COLO668 (cell line): ENCODE data around the gene GALNT14.

ENCODE experiments used
- DNase-seq: peaks from one replicate; lab custom pipeline; 2025; ENCODE audit not compliant: unreplicated experiment; lab: John Stamatoyannopoulos, UW

Gene GALNT14

DNA sequence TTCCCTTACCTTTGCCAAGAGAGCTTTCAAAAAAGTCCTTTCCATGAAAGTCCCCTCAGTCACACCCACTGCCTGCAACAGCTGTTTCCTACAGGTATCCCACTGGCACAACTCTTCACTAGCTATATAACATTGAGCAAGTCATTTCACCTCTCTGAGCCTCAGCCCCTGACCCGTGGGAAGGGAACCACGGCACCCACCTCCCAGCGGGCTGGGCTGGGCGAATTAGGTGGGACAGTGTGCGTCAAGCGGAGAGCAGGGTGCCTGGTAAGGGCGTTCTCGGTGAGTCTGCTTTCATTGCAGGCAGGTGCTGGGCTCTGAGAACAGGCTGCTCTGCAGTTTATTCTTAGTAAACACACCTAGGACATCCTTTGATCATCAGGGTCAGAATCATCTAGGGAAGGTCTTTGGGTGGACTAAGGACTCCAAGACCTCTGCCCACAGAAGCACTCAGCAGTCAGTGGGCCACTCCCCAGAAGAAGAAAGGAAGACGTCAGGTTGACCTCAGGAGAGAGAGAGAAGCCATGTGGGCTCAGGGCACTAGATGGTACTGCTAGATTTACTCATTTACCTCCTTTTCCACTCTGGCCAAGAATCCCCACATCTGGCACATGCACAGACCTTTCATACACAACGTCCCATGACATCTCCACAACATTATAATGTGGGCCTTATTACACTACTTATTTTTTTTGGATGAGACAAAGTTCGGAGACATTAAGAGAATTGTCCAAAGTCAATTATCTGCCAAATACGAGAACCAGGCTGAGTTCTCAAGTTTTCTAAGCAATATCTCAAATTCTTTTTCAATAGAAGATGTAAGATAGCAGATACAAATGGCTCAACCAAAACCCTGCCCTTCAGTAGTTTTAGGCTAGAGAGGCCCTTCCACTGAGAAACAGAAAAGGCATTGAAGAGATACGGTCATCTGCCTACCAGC is 79.9 kb downstream of the GALNT14 start:
- DNase-seq, result no peak

DNA sequence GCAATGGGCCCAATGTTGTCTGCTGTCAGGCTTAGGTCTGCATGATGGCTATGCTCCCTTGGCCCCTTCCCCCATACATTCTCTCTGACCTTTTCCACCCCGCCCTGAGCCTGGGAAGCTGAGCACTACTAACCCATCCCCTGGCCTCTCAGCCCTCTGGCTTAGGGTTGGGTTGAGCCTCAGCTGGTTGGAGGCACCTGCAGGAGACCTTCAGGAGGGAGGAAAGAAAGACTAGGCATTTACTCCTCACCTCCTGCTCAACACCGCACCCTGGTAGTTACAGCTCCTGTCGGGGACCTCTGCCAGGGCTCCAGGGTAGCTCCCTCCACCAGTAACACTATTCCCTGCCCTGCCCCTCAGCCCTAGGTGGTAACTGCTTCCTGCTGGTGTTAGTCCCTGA is 80.5 kb downstream of the GALNT14 start:
- no peak for DNase-seq

DNA sequence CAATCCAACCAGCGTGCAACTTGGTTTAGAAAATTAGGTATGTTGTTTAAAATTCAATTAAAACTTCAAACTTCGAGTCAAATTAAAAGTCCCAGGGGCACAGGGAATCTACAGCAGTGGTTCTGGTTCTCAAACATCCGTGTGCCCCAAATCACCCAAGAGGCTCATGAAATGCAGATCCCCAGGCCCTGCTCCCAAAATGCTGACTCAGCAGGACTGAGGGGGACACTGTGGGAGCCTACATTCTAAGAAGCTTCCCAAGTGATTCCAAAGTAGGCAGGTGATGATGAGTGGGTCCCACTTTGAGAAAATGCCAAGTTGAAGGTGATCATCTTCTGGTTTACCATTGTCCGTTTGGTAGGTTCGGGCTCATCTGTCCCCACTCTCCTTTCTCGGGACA is 82.3 kb downstream of the GALNT14 start:
- no peak for DNase-seq

DNA sequence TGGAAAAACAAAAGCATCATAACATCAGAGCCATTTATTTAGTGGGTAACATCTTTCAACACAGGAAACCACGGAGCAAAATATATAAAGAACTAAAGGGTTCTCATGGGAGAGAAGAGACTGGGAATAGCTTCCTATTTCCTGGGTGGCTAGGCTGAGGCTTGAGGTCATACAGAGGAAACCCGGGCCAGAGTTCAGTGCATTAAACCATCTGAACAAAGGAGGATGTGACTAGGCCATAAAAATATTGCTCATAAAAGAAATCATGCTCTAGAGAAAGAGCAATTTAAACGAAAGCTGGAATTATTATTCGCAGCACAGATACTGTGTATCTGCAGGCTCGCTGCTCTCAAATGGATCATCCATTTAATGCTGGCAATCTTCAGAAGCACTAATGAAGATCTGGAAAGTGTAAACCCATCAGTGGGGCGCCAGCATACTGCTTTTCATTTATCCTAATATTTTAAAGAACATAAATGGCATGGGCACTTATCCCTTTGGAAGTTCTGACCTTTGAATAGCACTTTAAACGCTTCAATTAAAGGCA is 83.3 kb downstream of the GALNT14 start:
- DNase-seq, result no peak

DNA sequence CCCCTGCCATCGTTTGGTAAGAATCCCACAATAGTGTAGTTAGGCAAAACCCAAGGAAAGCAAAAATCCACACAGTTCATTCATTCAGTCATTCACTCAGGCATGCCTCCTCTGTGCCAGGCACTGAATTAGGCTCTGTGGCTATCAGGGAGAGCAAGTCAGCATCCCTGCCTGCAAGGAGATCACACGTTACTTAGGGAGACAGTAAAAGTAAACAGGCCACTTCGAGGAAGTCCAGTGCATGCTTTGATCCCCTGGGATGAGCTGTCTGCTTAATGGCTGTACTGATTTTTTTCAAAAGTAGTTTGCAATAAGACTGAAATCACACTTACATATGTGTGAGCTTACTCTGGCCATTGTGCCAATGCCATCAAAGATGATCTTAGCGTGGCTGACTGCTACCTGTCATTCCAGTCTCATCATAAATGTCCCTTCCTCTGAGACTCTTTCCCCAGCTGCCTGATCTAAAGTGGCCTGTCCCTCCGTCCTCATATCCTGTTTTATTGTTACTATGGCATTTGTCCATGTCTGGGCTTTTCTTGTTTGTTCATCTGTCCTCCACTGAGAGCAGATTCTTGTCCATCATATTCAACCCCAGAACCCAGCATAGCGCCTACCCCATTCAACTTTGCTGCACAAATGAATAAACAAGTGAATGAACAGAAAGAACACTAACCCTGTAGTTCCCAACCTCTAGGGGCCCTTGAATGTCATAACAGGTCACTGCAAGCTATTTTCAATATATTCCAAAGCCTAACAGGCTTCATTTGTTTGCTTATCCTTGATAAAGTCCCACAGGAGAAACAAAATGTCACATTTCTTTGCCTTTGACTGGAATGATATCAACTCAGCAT is 84.1 kb downstream of the GALNT14 start:
- DNase-seq, result no peak

DNA sequence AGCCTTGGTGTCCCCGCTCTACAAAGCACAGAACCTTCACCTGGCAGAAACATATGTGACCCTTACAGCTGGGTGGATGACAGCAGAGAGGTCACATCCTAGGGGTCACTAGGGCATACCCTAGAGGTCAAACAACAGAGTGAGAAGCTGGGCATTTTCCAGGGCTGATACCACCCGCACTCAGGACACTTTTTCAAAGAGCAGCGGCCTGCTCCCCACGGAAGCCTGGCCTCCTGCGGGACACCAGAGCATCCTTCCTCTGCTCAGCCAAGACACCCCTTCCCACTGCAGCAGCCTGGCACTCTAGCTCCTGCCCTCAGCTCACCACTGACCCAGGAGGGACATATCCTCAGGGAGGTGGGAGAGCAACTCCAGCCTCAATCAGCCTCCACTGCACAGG is 86.0 kb downstream of the GALNT14 start:
- DNase-seq, result no peak

DNA sequence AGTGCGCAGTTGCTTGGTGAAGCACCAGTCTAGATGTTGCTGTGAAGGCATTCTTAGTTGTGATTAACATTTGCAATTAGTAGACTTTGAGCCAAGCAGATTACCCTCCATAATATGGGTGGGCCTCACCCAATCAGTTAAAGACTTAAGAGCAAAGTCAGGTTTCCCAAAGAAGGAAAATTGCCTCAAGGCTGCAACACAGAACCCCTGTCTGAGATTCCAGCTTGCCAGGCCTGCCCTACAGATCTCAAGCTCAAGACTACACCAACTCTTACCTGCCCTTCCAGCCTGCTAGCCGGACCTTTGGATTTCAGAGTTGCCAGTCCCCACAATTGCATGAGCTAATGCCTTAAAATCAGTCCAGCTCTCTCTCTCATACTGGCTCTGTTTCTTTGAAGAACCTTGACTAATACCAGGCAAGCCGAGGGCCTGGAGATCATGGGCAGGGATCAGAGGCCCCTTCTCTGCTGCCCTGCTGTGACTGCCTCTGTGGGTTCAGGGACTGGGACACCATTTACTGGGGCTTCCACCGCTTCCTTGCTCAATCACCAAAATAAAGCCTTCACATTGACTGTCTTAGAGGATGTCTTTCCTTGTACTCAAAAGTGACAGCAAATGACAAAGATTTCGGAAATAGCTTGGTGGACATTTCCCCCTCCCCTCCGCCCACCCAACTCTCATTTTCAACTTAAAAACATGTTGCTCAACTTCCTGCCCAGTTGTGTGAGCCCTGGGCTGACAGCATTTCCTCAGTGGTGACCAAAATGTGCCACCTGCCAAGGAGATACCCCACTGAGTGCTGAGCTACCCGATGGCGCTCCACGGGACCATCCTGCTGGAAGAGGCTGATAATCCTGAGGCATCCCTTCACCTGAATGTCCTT is 86.7 kb downstream of the GALNT14 start:
- no peak for DNase-seq

DNA sequence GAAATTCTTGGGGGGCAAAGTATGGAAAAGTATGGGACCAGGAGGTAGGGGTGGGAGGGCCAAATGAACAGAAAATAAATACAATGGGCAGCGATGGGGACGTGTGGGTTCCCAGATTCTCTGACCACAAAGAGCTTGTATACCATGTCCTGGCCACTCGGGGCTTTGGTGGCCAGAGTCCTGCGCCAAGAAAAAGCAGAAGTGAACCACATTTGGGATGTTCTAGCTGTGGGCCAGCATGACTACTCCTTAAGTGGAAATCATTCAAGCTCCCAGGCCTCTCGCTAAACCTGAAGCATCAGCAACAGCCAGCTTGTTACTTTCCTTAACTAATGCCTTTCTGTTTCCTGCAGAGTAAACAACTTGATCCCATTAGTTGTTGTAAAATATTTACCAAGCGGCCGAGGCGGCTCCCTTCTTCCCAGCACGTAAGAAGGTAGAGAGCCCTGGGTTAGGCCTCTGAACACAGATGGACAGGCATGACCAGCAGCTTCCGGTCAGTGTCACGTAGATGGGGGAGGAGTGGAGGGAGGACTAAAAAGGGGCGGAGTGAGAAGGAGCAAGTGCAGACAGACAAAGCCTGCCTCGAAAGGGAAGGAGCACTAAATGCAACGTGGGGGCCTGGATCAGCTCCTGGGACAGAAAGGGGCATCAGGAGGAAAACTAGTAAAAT is 88.2 kb downstream of the GALNT14 start:
- no peak for DNase-seq

DNA sequence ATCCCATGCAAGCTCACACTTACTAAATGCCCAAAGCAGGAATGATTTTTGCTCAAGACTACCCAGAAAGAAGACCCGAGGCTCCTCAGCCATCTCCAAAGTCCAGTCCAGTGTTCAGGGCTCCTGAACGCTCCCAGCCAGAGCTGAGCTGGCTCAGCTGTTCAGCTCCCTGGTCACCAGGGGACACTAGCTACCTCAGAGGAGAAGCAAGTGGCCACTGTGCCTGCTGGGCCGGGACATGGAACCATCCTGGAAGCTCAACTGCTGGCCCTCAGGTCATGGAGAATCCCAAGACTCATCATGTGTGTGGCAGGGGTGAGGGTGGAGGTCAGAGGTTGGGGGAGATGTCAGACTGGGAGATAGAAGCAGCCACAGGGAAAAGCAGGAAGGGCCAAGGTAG is 89.0 kb downstream of the GALNT14 start:
- DNase-seq, result no peak

DNA sequence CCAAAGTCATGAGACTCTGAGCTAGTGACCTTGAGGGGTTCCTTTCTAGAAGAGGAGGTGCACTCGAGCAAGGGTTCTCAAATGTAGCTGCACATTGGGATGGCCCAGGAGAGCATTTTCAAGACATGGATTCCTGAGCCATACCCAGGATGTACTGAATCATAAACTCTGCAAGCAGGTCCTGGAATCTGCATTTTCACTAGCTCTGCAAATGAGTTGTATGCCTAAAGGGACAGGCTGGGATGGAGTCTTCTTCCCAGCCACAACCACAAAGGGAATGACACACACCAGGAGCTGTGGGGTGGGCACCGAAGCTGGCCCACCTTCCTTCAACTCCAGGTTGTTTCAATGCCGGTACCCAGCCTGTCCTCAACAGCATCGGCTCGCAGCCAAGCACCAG is 90.6 kb downstream of the GALNT14 start:
- no peak for DNase-seq

DNA sequence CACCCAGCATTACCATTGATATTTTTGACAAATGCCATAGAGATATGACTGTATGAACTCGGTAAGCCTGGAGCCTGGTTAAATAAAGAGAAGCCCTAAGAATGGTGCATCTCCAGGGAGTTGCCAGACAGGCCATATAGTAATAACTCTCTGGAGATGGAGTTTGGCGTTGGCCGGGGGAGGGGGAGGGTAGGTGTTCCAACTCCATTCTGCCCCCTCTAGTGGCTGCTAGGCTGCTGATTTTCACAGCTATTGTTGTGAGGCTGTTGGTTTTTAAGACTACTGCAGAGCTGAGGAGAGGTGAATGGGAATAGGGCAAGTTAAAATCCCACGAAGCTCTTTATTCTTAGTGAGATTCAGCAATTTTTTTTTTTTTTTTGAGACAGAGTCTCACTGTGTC is 99.9 kb downstream of the GALNT14 start:
- no peak for DNase-seq

DNA sequence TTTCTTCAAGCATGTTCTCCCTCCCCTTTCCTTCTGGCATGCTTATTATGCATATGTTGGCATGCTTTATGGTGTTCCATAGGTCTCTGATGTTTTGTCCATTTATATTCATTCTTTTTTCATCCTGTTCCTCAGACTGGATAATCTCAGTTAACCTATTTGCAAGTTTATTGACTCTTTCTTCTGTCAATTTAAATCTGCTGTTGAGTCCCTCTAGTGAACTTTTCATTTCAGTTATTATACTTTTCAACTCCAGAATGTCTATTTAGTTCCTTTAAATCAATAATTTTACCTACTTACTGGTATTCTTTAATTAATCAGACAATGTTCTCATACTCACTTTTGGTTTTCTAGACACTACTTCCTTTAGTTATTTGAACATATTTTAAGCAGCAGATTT is 101.2 kb downstream of the GALNT14 start:
- DNase-seq, result no peak

DNA sequence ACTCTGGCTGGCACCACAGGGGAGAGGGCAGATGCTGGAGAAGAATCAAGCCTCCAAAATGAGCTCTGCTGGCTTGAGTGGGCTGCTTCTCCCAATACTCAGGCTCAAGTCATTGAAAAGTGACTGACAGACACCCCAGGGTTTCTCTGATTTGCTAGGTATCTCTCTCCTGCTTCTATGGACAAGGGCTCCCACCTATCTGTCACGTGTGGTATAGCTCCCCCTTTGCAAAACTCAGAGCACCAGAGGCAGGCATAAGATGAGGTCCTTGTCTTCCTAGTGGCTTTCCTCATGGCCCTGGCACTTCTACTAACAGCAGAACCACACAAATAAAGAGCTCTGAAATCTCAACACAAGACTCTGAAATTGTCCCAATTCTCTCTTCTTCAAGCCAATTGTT is 105.2 kb downstream of the GALNT14 start:
- no peak for DNase-seq

DNA sequence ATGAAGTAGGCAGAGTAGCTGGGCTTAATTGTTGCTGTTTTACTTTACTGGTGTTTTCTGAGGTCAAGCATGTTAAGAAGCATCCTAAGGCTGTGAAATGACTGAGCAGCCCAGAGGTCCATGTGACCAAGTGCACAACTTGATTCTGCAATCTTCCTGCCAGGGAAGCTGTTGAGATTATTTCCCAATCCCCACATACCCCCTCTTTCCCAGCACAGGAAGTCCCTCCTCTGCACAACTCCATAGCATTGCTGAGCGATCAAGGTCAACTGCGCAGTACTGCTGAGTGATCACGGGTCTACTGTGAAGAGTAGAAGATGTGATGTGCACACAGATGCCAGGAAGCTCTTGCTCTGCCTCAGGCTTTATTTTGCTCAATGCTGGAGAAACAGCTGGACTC is 105.8 kb downstream of the GALNT14 start:
- no peak for DNase-seq

DNA sequence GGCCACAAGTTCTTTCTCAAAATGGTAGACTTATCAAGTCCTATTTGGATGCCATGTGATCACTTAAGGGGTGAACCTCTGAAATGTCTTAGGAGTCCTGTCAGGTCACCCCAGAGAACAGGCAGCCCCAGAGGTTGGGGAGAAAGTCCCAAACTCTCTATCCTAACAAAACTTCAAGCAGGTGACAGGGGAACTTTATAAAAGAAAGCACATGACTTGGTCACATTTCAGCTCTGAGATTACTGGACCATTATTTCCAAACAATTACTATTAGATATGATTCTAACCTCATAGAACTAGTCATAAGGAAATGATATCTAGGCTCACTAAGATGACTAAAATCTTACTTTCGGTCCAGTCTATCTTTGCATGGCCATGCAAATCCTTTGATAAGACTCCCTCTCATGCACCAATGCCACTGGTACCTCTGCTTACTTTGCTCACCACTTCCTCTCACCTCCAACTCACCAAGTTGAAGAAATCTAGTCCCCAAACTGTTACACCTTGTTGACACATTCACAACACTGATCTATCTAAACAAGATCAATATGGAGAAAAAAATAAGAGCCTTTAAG is 107.0 kb downstream of the GALNT14 start:
- no peak for DNase-seq

DNA sequence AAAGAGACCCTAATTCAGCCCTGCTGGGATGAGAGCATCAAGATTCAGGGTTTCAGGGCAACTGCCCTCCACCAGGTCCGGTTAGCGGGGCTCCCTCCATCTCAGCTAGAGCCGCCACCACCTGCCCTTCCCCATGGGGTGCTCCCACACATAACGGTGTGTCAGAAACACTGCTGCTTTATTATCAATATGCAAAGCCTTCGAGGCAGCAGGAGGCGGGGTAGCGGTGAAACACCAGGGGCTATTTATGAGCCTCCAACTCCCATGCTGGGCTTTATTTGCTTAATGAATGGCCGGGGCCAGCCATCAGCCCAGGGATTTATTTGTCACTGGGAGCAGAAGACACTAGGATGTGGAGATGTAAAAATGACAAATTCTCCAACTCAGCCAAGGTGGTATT is 109.8 kb downstream of the GALNT14 start:
- DNase-seq, result no peak

DNA sequence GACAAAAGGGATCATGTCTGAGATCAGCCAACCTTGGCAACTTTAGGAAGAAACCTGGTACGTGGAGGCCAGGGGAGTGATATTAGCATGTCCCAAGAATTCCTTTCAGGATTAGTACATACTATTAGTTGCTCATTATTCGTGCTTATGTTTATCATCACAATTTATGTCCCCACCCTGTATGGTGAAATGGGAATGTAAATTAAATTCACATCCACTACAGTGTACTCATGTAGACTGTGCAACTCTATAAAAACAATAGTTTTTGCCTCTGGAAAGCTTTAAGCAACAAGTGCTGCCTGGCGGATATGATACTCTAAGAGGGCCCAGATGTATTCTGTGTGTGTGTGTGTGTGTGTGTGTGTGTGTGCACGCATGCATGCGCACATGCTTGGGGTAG is 110.7 kb downstream of the GALNT14 start:
- DNase-seq, result no peak

DNA sequence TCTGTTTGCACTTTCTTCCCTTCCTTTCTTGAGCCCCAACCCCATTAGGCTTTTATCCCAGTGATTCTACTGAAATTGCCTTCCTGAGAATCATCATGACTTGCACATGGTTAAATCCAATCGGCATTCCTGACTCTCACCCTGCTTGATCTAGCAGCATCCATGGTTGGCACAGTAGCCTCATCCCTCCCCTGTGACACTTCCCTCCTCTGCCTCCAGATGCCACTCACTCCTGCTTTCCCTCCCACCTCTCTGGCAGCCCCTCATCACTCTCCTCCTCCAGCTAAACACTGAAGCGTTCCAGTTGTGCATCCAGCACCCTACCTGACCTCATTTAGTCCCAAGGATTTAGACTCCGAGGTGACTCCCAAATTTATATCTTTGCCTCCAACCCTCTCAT is 114.7 kb downstream of the GALNT14 start:
- DNase-seq, result no peak

DNA sequence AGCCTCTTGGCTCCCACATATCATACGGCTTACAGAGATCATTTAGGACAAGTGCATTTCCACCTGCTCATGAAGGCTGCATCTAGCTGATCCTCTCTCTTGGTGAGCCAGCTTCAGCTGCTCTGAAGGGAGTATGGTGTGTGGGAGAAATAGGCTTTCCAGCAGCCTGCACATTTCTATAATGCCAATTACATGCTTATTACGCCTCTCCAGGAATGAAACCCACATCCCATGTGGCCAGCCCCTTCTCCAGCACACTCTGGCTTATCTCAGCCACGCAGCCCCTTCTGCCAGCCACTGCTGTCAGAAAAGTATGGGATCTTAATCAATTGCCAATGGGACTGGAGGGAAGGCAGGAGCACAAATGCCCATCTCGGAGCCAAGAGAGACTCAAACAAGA is 117.5 kb downstream of the GALNT14 start:
- DNase-seq, result no peak

DNA sequence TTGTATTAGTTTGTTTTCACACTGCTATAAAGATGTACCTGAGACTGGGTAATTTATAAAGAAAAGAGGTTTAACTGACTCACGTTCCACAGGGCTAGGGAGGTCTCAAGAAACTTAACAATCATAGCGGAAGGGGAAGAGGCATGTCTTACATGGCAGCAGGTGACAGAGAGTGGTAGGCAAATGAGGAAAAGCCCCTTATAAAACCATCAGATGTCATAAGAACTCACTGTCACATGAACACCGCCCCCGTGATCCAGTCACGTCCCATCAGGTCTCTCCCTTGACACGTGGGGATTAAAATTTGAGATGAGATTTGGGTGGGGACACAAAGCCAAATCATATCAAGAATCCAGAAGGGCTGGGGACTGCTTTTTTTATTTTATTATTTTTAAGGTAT is 120.0 kb downstream of the GALNT14 start:
- no peak for DNase-seq
